Psoas muscle (tissue), 8 donors: ENCODE measurements around the gene LOXL1. TPM values are rescaled to one million over a fixed set of nuclear protein-coding genes. Genes with fewer than 3 reads are reported as not detected.

ENCODE experiments used
- ATAC-seq, 4 donors: fragments of 200-7000 bp; cut with Tn5 transposase; one replicate each; pipeline ENCODE4 v1.9.1; 2020; ENCODE audit warnings: moderate library complexity in 3 of 4, mild to moderate bottlenecking in 2 of 4
- DNase-seq, 2 donors: peaks; one replicate each; pipeline ENCODE4 v3.0.0-alpha.2; 2020
- H3K27ac ChIP-seq: fragments of 200-600 bp; one replicate; pipeline ENCODE4 v1.8.0; 2022
- H3K27me3 ChIP-seq, 3 donors: fragments of 200-600 bp in 1 of 3; one replicate each; pipeline versions ENCODE4 v1.6.1 to v1.8.0; 2013 to 2022; ENCODE audit warnings: low read length in 2 of 3, mild to moderate bottlenecking in 2 of 3, moderate library complexity in 1 of 3; ENCODE audit not compliant: insufficient read depth in 3 of 3
- H3K36me3 ChIP-seq, 2 donors: fragments of 200-600 bp in 1 of 2; one replicate each; pipeline versions ENCODE4 v1.6.1 to v1.8.0; 2013 to 2022; ENCODE audit warnings: low read depth in 1 of 2, mild to moderate bottlenecking in 1 of 2, moderate library complexity in 1 of 2; ENCODE audit not compliant: insufficient read depth in 1 of 2
- H3K4me1 ChIP-seq: fragments of 200-600 bp; one replicate; pipeline ENCODE4 v1.8.0; 2022
- H3K4me3 ChIP-seq: fragments of 200-600 bp; one replicate; pipeline ENCODE4 v1.8.0; 2022; ENCODE audit warnings: mild to moderate bottlenecking
- H3K9me3 ChIP-seq: fragments of 200-600 bp; one replicate; pipeline ENCODE4 v1.8.0; 2022
- WGBS, 3 donors: extraction: QIAGEN DNeasy Blood & Tissue Kit; methylation state at CpG; one replicate each; pipeline versions ENCODE4 v1.1.6 to v1.1.7; 2013; 5-methylcytosine and 5-hydroxymethylcytosine counted together
- intact Hi-C, 2 donors: fragments of 100-400 bp; cut with DNase I; formaldehyde crosslinking; loops; one replicate each; pipeline versions ENCODE4 v1.11.0 to v1.14.2; 2022
- polyA plus RNA-seq, 3 donors: library from polyadenylated mRNA; stranded (reverse); fragments of 200-250 nt; gene quantifications; one replicate each; pipeline ENCODE4 v1.2.3, GENCODE V29; 2013
- total RNA-seq, 4 donors: library from RNA; stranded (reverse); fragmentation: NEBNext Ultra II Directional in 2 of 4; extraction: Animal tissue kit (Norgen Biotek cat#: 25700) in 2 of 4; gene quantifications; one replicate each; pipeline versions ENCODE4 v1.2.1 to v1.2.4, GENCODE V29; 2021 to 2023
- TF ChIP-seq, protein P1 (sequence below): fragments of 200-600 bp; IDR thresholded peaks from one replicate; pipeline ENCODE4 v1.8.0; 2022; ENCODE audit warnings: antibody characterized with exemption
- donor health status: healthy with polysubstance abuse.
- donor health status: DM: no; HTN: no; CAD: no; lungs with moderate emphysema.
- donor health status: Bipolar disorder and iron deficiency.
- donor health status: healthy.
- donor health status: DM: yes; HTN: yes; CAD: no.
- donor health status: DM: no; HTN: no; CAD: no.
- donor health status: DM: no; HTN: no; CAD: no.
- donor health status: DM: yes; HTN: yes; CAD: no.

LOXL1 gene
- total and polyA plus RNA-seq, 7 donors: 1.6 to 8.7 (median 5.1) TPM

DNA sequence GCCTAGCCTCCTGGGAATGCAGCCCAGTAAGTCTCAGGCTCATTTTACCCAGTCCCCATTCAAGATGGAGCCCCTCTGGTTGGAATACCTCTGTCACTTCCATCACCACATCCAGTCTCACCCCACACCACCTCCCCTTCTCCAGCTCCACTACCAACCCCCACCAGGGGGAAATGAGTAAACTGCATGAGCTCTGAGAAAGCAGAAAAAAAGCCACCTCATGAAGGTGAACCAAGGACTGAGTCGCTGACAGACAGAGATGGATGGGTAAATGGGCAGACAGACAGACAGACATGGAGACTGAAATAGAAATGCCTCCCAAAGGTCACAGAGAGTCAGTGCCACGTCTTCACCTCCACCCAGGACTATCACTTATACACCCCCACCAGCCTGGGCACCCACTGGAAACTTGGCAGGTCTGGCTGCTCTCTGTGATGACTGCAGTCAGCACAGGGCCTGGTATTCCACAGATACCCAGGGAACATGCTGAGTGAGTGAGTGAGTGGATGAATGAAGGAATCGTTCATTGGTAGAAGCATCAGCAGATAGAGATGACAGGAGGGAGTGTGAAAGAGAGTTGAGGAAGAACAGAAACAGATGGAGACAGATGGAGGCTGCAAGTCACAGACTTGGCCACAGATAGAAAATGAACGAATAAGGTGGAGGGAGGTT, 4.9 kb upstream of the LOXL1 start:
- Histone ChIP-seq H3K4me1 (peaks cover 25% of the 10 kb centered on the region), H3K27me3 (peaks cover 0 to 2% (median 0%) of the 10 kb centered on the region in 3 donors), H3K36me3 (no peaks in the 10 kb centered on the region), H3K27ac (no peak overlapping the region), H3K4me3 (no peak overlapping the region), H3K9me3 (no peaks in the 10 kb centered on the region)
- DNase-seq (no peak), ATAC-seq (no peak)
- intact Hi-C loops: no loop called here
- TF ChIP-seq, protein P1, sequence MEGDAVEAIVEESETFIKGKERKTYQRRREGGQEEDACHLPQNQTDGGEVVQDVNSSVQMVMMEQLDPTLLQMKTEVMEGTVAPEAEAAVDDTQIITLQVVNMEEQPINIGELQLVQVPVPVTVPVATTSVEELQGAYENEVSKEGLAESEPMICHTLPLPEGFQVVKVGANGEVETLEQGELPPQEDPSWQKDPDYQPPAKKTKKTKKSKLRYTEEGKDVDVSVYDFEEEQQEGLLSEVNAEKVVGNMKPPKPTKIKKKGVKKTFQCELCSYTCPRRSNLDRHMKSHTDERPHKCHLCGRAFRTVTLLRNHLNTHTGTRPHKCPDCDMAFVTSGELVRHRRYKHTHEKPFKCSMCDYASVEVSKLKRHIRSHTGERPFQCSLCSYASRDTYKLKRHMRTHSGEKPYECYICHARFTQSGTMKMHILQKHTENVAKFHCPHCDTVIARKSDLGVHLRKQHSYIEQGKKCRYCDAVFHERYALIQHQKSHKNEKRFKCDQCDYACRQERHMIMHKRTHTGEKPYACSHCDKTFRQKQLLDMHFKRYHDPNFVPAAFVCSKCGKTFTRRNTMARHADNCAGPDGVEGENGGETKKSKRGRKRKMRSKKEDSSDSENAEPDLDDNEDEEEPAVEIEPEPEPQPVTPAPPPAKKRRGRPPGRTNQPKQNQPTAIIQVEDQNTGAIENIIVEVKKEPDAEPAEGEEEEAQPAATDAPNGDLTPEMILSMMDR: no peak
- WGBS, 3 donors: 61 to 67% (median 65%) methylated on average over 4 of the region's 4 CpGs

DNA sequence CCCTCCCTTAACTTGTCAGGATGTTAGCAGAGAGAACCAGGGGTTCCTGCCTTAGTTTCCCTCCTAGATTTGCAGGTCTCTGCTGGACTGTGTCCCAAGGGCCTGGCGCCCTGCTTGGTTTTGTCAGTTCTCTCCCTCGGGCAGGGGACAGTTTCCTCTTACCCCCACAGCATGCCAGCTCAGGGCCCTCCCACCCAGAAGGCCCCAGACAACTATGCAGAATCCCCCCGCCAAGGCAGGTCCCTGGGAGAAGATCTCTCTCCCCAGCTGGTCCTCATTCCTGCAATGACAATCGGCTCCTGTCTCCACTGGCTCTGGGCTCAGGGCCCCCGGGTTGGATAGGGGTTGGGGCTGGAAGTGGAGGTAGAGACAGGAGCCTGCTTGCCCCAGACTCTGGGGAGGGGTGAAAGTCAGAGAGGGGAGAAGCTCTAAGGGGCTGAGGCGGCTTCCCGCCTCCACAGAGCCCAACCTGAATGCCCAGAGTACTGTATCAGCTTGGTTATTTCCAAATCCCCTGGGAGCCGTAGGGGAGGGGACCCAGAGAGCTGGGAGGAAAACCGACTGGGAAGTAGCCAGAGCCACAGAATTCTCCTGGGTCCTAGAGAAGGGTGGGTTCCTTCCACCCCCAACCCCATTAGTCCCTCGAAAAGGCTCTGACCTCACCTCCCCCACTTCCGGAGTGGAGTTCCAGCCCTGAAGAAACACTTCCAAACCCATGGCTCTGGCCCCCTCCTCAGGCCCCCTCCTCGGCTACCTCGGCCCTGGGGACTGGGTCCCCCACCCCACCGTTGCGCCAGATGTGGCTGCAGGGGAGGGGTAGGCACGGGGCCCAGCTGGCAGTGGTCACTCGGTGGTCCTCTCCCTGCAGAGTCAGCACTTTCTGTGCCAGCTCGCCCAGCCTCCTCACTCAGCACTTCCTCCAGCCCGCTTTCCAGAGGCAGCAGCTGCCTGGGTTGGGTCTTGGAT, 3.8 kb upstream of the LOXL1 start:
- Histone ChIP-seq H3K36me3 (no peaks in the 10 kb centered on the region), H3K27me3 (peaks cover 0 to 9% (median 5%) of the 10 kb centered on the region in 3 donors), H3K4me1 (peaks cover 25% of the 10 kb centered on the region), H3K9me3 (no peaks in the 10 kb centered on the region), H3K4me3 (no peak overlapping the region), H3K27ac (no peak overlapping the region)
- ATAC-seq (no peak), DNase-seq (no peak)
- 34 to 52% (median 35%) methylated on average over 18 to 19 of the region's 19 CpGs for WGBS, 3 donors
- TF ChIP-seq, protein P1: no peak
- intact Hi-C loops: no loop called here

DNA sequence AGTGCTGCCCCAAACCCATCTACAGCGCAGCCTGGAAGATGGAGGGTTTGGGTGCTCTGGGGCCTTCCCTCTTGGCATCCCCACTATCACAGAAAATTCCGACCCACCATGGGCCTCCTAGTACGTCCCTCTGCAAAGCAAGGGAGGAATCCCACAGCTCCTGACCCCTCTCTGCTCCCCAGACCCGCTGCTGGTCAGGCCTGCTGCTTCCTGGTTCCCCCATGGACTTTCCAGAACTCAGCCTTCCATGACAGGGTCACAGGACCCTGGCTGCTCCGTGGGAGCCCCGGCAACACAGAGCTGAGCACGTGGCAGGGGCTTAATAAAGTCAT, 3.1 kb upstream of the LOXL1 start:
- DNase-seq: no peak
- TF ChIP-seq, protein P1: no peak
- no peaks in the 10 kb centered on the region for H3K9me3 ChIP-seq
- H3K36me3 ChIP-seq: no peaks in the 10 kb centered on the region
- H3K4me1 ChIP-seq: peaks cover 30% of the 10 kb centered on the region
- H3K27me3 ChIP-seq: peaks cover 0 to 9% (median 6%) of the 10 kb centered on the region in 3 donors
- H3K4me3 ChIP-seq: no peak overlapping the region
- intact Hi-C loops: no loop called here
- peak overlapping the region; percentile 56 for H3K27ac ChIP-seq
- ATAC-seq: no peak
- 49 to 71% (median 53%) methylated on average over 6 to 7 of the region's 7 CpGs for WGBS, 3 donors

DNA sequence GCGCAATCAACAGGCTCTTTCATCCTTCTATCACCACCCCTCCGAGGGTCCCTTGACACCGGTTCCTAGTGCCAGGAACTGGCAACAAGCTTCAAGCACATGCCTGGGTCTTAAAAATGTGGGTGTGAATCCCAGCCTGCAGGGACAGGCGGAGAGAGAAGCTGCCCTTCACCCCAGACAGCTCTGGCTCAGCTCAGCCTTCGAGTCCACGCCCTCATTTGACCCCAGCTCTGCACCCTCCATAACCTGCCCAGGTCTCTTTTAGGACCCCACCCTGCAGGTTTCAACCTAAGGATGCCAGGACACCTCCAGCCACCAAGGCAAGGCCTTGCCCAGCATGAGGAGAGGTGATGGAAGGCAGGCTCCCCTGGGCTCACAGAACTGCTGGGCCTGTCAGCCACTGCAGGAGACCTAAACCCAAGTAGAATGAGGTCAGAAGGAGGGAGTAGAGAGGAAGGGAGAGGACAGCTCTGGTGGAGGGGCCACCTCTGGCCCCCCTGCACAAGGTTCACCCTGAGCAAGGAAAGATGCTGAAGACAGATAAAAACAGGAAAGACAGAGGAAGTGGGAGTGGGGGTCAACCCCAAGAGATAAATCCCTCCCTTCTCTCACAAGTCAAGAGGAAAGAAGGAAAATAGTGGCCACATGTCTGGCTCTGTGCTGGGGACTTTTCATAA, 2.6 kb upstream of the LOXL1 start:
- intact Hi-C loops: no loop called here
- Histone ChIP-seq H3K27ac (peak overlapping the region; percentile 56), H3K27me3 (peaks cover 0 to 10% (median 6%) of the 10 kb centered on the region in 3 donors), H3K4me1 (peaks cover 35% of the 10 kb centered on the region), H3K9me3 (no peaks in the 10 kb centered on the region), H3K36me3 (no peaks in the 10 kb centered on the region), H3K4me3 (no peak overlapping the region)
- TF ChIP-seq, protein P1: no peak
- ATAC-seq (no peak), DNase-seq (peak in 1 of 2 donors; percentile 23)
- WGBS, 3 donors: 59 to 67% (median 60%) methylated on average over 6 of the region's 6 CpGs
